ENCODE results near the gene MYF6.

Gene MYF6

GRCh38 chr12:80756875-80757274 lies 49.4 kb downstream of the MYF6 start:
- H3K9ac ChIP-seq (ENCODE audit: insufficient read length, low read depth), result no peak overlapping the region
- H3K4me1 ChIP-seq (ENCODE audit: insufficient read depth, insufficient read length), result no peaks in the 10 kb centered on the region
- TF ChIP-seq SUZ12 (IDR thresholded peaks at IDR 0.05; ENCODE audit: extremely low read depth, insufficient read depth, insufficient read length), result no peak
- no peak for TF ChIP-seq YY1 (IDR thresholded peaks at IDR 0.05; ENCODE audit: insufficient read depth, insufficient read length)
- TF ChIP-seq ZNF274 (IDR thresholded peaks at IDR 0.05; ENCODE audit: low read depth, low read length), result no peak
- H3K36me3 ChIP-seq (ENCODE audit: insufficient read depth, insufficient read length, low read length), result no peaks in the 10 kb centered on the region
- H3K27me3 ChIP-seq (ENCODE audit: insufficient read depth, insufficient read length), result no peaks in the 10 kb centered on the region
- no peak for DNase-seq (ENCODE audit: low read depth, low spot score)
- no peaks in the 10 kb centered on the region for H3K9me3 ChIP-seq (ENCODE audit: insufficient read depth, low read length)
- H3K4me3 ChIP-seq (ENCODE audit: insufficient read length, low read depth), result no peak overlapping the region
